Measurements from ENCODE around the gene E4F1.

E4F1 gene

GRCh38 chr16:2275476-2276367 is 52.3 kb downstream of the E4F1 start:
- DNase-seq (ENCODE audit: low read depth in 3 of 3): no peak

- DNase-seq (ENCODE audit: low read depth in 3 of 3): no peak
Observed at GRCh38 chr16:2276368-2277195, 53.2 kb downstream of the E4F1 start.

GRCh38 chr16:2277466-2278271 is 54.3 kb downstream of the E4F1 start:
- DNase-seq (ENCODE audit: low read depth in 3 of 3): no peak

GRCh38 chr16:2278272-2278608 is 54.8 kb downstream of the E4F1 start:
- no peak for DNase-seq (ENCODE audit: low read depth in 3 of 3)

- no peak for DNase-seq (ENCODE audit: low read depth in 3 of 3)
Observed at GRCh38 chr16:2278956-2279800, 55.8 kb downstream of the E4F1 start.

GRCh38 chr16:2280461-2280860 is 57.1 kb downstream of the E4F1 start:
- DNase-seq (ENCODE audit: low read depth in 3 of 3): no peak

GRCh38 chr16:2280981-2281542 is 57.7 kb downstream of the E4F1 start:
- no peak for DNase-seq (ENCODE audit: low read depth in 3 of 3)

- DNase-seq (ENCODE audit: low read depth in 3 of 3): no peak
Observed at GRCh38 chr16:2282262-2282661, 58.9 kb downstream of the E4F1 start.

- DNase-seq (ENCODE audit: low read depth in 3 of 3): no peak
Observed at GRCh38 chr16:2282866-2283555, 59.6 kb downstream of the E4F1 start.

GRCh38 chr16:2284001-2284770 is 60.8 kb downstream of the E4F1 start:
- no peak for DNase-seq (ENCODE audit: low read depth in 3 of 3)

GRCh38 chr16:2284797-2285576 is 61.6 kb downstream of the E4F1 start:
- DNase-seq (ENCODE audit: low read depth in 3 of 3): no peak
